AG09309 (cell line): Measurements from ENCODE around the gene S100A8.

Experiments
- DNase-seq: peaks from one replicate; pipeline ENCODE4 v3.0.0-alpha.2; 2010; ENCODE audit warnings: low read depth
- H3K4me3 ChIP-seq: 2 replicates; pipeline ENCODE4 v1.5.1; 2011; ENCODE audit warnings: mild to moderate bottlenecking, low read depth, low read length, moderate library complexity; ENCODE audit not compliant: control insufficient read depth
- CTCF ChIP-seq: IDR thresholded peaks from 2 replicates; pipeline ENCODE4 v1.5.1; 2011; ENCODE audit warnings: mild to moderate bottlenecking, low read depth, low read length, inconsistent platforms; ENCODE audit not compliant: insufficient read depth, control insufficient read depth; ENCODE audit errors: missing control alignments

The S100A8 gene

GRCh38 chr1:153343811-153344717, 46.8 kb downstream of the S100A8 start:
- no peak for TF ChIP-seq CTCF
- no peak overlapping the region for H3K4me3 ChIP-seq
- DNase-seq = no peak

GRCh38 chr1:153343040-153343681, 47.7 kb downstream of the S100A8 start:
- no peak for DNase-seq
- no peak overlapping the region for H3K4me3 ChIP-seq
- no peak for TF ChIP-seq CTCF

GRCh38 chr1:153342178-153342577, 48.7 kb downstream of the S100A8 start:
- DNase-seq = no peak
- no peak overlapping the region for H3K4me3 ChIP-seq
- TF ChIP-seq CTCF = no peak

- TF ChIP-seq CTCF = no peak
- no peak for DNase-seq
- no peak overlapping the region for H3K4me3 ChIP-seq
These were observed 49.4 kb downstream of the S100A8 start for GRCh38 chr1:153341431-153341934.

- no peak for DNase-seq
- H3K4me3 ChIP-seq = no peak overlapping the region
- TF ChIP-seq CTCF = no peak
These were observed 50.5 kb downstream of the S100A8 start for GRCh38 chr1:153340356-153340755.
